ENCODE measurements around the gene NLE1.
"Not testable (repeated sequence)": the region's sequence is repeated elsewhere in the genome, so short reads cannot be mapped to it uniquely, and the experiment has no call there.

The NLE1 gene

DNA sequence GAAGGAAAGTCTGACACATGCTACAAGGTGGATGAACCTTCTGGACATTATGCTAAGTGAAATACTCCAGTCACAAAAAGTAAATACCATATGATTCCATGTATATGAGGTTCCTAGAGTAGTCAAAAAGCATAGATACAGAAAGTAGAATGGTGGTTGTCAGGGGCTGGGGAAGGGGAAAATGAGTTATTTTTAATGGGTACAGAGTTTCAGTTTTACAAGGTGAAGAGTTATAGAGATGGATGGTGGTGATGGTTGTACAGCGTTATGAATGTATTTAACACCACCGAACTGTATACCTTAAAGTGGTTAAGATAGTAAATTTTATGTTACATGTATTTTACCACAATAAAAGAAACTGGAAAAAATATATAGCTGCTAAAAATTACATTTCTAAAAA lies 40.4 kb downstream of the NLE1 start:
- DNase-seq (ENCODE audit: low read depth): no peak
- in situ Hi-C loops (cut with HindIII; ENCODE audit: low sequenced_read_pairs): no loop called here
- TF ChIP-seq CTCF (IDR thresholded peaks at IDR 0.05; ENCODE audit: low read depth, low read length, missing control alignments): no peak
- no peak overlapping the region for H3K4me3 ChIP-seq (ENCODE audit: low read depth, low read length)

DNA sequence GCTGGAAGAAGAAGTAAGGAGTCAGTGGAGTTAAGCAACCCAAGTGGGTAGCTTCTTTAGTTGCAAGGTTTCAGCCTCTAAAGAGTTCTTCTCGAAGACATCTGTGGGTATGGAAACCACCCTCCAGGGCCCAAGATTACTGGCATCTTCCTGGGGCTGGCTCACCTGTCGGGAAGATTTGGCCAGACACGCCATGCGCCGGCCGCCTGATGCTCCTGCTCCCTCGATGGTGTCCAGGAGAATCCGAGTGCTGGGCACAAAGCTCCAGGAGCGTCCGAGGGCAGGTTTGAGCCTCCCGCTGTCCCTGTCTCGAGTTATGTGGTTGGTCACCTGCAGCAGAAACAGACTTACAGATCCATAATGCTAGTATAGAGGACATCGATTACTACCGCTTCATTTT lies 41.1 kb downstream of the NLE1 start:
- no peak overlapping the region for H3K4me3 ChIP-seq (ENCODE audit: low read depth, low read length)
- no peak for TF ChIP-seq CTCF (IDR thresholded peaks at IDR 0.05; ENCODE audit: low read depth, low read length, missing control alignments)
- DNase-seq (ENCODE audit: low read depth): no peak
- in situ Hi-C loops (cut with HindIII; ENCODE audit: low sequenced_read_pairs): no loop called here

DNA sequence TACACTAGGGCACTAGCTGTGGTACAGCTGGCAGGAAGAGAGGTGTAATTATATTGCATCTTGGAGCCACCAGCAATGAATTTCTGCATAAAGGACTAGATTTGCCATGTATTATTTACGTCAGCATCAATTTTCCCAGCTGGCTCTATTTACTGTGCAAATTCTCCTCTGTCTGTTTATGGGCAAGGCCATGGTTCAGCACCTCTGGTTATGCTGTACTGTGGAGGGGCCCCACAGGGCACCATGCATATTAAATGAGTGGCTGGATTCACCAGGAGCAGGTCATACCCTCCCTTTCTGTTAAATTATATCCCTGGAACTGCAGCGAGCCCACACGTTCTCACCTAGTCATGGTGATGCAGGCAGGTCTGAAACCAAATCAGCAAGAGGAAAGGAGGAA lies 42.2 kb downstream of the NLE1 start:
- in situ Hi-C loops (cut with HindIII; ENCODE audit: low sequenced_read_pairs): no loop called here
- no peak for DNase-seq (ENCODE audit: low read depth)
- no peak for TF ChIP-seq CTCF (IDR thresholded peaks at IDR 0.05; ENCODE audit: low read depth, low read length, missing control alignments)

GRCh38 chr17:35097776-35098175 lies 44.3 kb downstream of the NLE1 start:
- in situ Hi-C loops (cut with HindIII; ENCODE audit: low sequenced_read_pairs): no loop called here
- no peak for TF ChIP-seq CTCF (IDR thresholded peaks at IDR 0.05; ENCODE audit: low read depth, low read length, missing control alignments)
- H3K4me3 ChIP-seq (ENCODE audit: low read depth, low read length): no peak overlapping the region
- DNase-seq (ENCODE audit: low read depth): no peak

More for the DNA sequence above, 42.2 kb downstream of the NLE1 start:
- H3K4me3 ChIP-seq (ENCODE audit: low read depth, low read length): no peak overlapping the region

DNA sequence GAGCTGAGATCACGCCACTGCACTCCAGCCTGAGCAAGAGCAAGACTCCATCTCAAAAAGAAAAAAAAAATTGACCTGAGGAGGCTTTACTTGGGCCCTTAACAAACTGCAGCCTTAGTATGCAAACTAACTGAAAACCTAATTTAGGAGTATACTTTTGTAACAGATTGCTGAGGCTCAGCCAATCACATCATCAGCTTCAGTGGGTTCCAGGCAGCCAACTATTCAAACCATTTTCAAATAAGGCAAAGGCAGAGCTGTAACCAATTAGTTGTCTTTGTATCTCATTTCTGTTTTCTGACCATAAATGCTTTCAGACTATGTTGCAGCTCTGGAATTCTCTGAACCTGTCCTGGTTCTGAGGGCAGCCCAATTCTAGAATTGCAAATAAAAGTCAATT lies 46.4 kb downstream of the NLE1 start:
- DNase-seq (ENCODE audit: low read depth): no peak
- in situ Hi-C loops (cut with HindIII; ENCODE audit: low sequenced_read_pairs): no loop called here
- TF ChIP-seq CTCF (IDR thresholded peaks at IDR 0.05; ENCODE audit: low read depth, low read length, missing control alignments): no peak
- no peak overlapping the region for H3K4me3 ChIP-seq (ENCODE audit: low read depth, low read length)

DNA sequence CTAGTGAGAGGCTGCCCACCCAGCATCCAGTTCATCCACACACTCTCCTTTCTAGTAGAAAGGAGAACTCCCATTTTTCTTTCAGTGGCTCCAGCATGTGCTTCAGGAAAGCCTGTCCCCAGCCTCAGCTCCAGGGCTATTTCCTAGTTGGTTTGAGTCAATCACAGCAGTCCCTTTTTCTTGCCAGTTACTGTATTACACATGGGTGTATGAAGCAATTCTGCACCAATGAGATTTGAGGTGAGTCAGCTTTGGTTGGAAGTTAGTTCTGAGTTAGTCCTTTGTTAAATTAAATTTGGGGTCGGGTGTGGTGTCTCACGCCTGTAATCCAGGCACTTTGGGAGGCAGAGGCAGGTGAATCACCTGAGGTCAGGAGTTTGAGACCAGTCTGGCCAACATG lies 47.2 kb downstream of the NLE1 start:
- peak; percentile 60 for DNase-seq (ENCODE audit: low read depth)
- no peak overlapping the region for H3K4me3 ChIP-seq (ENCODE audit: low read depth, low read length)
- in situ Hi-C loops (cut with HindIII; ENCODE audit: low sequenced_read_pairs): no loop called here
- TF ChIP-seq CTCF (IDR thresholded peaks at IDR 0.05; ENCODE audit: low read depth, low read length, missing control alignments): no peak

DNA sequence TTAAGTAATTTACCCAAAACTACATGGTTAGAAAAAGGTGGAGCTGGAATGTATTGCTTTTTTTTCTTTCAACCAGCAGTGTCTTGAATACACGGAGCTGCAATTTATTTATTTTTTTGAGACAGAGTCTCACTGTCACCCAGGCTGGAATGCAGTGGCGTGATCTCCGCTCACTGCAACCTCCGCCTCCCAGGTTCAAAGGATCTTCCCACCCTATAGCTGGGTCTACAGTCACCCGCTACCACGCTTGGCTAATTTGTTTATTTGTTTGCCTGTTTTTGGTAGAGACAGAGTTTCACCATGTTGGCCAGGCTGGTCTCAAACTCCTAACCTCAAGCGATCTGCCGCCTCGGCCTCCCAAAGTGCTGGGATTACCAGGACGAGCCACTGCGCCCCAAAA lies 51.4 kb downstream of the NLE1 start:
- H3K4me3 ChIP-seq (ENCODE audit: low read depth, low read length); DNase-seq (ENCODE audit: low read depth); in situ Hi-C loops (cut with HindIII; ENCODE audit: low sequenced_read_pairs): not testable (repeated sequence)
